Measurements from ENCODE around the gene GLYR1.

GLYR1 gene

DNA sequence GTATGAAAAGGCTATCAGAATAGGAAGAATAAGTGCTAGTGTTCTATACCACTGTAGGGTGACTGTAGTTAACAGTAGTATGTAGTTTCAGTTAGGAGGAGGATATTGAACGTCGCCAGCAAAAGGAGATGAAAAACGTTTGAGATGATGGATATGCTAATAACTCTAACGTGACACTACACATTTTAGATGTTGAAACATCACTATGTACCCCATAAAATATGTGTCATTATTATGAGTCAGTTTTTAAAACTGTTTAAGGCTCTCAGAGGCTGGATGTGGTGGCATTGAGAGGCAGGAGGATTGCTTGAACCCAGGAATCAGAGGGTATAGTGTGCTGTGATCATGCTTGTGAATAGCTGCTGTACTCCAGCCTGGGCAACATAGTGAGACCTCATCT is 32.0 kb upstream of the GLYR1 start:
- no peak for DNase-seq

DNA sequence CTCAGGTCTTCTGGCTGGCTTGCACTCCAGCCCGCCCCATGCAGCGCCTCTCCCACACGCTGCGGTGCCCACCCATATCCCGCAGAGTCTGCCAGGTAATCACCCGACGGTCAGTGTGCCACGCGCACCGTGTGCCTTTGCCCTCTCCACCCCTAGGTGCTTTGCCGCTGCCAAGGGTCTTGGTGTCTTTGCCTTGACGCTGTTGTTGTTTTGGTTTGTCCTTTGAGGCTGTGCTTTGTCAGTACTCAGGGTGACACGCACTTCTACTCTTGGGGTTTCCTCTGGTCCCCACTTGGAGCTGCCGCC is 30.2 kb upstream of the GLYR1 start:
- no peak for DNase-seq

GRCh38 chr16:4876646-4877379 is 29.7 kb upstream of the GLYR1 start:
- DNase-seq = no peak

- no peak for DNase-seq
These were observed 27.6 kb upstream of the GLYR1 start for GRCh38 chr16:4874666-4875065.

- no peak for DNase-seq
These were observed 26.0 kb upstream of the GLYR1 start for GRCh38 chr16:4873091-4873490.

- DNase-seq = no peak
These were observed 24.0 kb upstream of the GLYR1 start for GRCh38 chr16:4871071-4871470.

DNA sequence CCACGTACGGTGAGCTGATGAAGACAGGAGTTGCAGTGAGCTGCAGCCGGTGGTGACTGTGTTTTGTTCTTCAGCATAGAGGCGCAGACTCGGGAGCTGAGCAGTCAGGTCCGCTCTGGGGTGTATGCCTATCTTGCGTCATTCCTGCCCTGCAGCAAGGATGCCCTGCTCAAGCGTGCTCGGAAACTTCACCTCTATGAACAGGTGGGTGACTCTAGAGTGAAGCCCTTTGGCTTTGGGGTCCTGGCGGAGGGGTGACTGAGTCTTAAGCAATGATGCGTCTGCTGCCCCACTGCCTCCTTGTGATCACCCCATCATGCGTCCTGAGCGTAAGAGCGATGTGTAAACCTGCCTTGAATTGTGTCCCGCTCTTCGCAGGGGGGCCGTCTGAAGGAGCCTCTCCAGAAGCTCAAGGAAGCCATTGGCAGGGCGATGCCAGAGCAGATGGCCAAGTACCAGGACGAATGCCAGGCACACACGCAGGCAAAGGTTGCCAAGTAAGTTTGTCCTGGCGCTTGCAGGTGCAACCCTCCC is 23.1 kb upstream of the GLYR1 start:
- no peak for DNase-seq

- DNase-seq = no peak
These were observed 22.2 kb upstream of the GLYR1 start for GRCh38 chr16:4869147-4869805.

GRCh38 chr16:4868535-4868934 is 21.4 kb upstream of the GLYR1 start:
- DNase-seq = no peak

- no peak for DNase-seq
These were observed 20.9 kb upstream of the GLYR1 start for GRCh38 chr16:4868026-4868425.

DNA sequence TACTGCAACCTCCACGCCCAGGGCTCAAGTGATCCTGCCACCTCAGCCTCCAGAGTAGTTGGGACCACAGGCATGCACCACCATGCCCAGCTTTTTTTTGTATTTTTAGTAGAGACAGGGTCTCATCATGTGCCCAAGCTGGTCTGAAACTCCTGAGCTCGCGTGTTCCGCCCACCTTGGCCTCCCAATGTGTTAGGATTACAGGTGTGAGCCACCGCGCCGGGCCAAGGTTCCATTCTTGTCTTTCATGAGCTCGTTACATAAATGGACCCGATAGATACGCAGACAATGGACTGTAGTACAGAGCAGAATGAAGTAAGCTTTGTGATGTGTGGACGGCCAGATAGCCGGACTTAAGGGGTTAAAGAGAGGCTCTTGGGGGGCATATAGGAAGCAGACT is 19.5 kb upstream of the GLYR1 start:
- DNase-seq = no peak

GRCh38 chr16:4865231-4865860 is 18.3 kb upstream of the GLYR1 start:
- DNase-seq = no peak

DNA sequence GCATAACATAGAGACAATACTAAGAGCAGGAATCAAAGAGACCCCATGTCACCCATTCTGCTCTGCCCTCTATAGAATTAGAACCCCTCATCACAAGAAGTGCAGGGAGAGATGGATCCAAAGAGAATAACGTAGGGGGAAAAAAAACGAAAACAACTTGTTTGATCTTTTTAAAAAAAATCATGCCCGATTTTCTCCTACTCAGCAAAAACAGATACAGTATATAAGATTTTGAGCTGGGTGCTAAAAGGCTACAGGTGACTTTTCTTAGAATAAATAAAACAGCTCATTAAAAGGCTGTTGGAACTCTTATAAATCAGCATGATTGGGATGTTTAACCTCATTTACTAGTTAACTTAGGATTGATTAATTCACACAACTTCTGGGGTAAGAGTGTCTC is 17.6 kb upstream of the GLYR1 start:
- DNase-seq = no peak

- DNase-seq = no peak
These were observed 15.6 kb upstream of the GLYR1 start for GRCh38 chr16:4862639-4863038.

GRCh38 chr16:4860727-4861342 is 13.7 kb upstream of the GLYR1 start:
- DNase-seq = no peak

DNA sequence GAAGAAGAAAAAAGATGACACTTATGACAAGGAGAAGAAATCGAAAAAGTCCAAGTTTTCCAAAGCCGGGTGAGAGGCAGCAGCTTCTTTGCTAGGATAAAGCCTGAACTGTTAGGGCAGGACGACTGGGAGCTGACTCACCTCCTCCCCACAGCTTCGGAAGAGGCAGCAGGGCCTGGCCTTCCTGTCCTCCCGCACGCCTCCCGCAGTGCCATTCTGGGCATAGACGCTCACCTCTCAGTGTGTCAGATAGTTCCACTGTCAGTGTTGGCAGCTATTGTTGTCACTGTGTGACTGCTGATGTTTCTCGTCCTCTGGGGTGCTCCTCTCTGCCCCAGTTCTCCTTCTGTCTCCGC is 12.8 kb upstream of the GLYR1 start:
- DNase-seq = no peak

- no peak for DNase-seq
These were observed 12.3 kb upstream of the GLYR1 start for GRCh38 chr16:4859190-4859899.

DNA sequence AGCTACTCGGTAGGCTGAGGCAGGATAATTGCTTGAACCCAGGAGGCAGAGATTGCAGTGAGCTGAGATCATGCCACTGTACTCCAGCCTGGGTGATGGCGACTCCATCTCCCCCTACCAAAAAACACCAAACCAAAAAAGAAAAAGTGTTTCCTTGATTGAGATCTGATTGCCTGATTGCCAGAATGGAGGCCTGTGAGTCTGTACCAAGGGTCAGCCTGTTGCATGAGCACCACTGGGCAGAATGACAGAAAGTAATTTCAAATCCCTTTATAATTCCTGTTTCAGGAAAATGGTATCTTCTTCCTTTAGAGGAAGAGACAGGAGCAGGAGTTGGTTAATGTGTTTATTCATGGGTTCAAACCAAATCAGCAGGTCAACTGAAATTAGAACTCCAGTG is 8.7 kb upstream of the GLYR1 start:
- no peak for DNase-seq

- DNase-seq = no peak
These were observed 8.3 kb upstream of the GLYR1 start for GRCh38 chr16:4855371-4855770.

- DNase-seq = no peak
These were observed 5.3 kb upstream of the GLYR1 start for GRCh38 chr16:4852221-4852872.

- no peak for DNase-seq
These were observed 3.1 kb upstream of the GLYR1 start for GRCh38 chr16:4850211-4850610.

DNA sequence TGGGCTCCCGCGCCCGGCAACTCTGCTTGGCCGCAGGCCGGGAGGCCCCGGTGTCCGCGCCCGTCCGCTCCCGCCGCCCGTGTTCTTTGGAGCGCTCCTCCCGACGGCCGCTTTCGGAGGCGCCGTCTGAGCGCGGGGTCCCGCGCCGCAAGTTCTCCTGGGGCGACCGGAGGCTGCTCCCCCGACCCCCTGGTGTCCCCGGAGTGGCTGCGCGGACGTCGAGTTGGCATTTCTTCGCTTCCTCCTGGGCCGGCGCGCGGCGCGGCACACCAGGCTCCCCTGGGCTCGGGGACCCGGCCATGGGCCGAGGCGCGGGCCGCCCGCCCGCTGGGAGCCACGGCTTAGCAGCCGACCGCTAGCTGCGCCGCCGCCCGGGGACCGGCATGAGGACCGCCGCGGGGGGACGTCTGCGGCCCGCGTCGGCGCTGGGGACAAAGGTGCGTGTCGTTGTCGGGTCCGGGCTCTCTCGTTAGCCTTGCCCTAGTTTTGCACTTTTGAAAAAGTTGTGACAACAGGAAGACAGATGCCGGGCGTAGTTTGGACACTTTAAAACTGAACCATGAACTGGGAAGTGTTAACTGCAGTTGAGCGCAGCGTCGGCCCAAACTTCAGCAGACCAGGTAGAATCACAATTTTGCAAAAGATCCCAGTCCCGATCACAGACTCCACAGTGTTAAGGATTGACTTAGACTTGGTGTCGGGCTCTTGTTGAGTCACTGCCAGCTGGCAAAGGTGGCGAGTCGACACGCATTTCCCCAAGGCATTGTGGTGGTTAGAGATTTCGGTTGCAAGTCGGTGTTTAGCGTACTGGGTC is 893 bp upstream of the GLYR1 start:
- DNase-seq = peak; percentile 38
